ENCODE measurements around the gene KIAA1958. TPM values are rescaled to one million over a fixed set of nuclear protein-coding genes. Genes with fewer than 3 reads are reported as not detected.

The KIAA1958 gene
- polyA plus RNA-seq, 1 of the 3 experiments (the other 2 are of a cell fraction) = 1.6 TPM

- H3K9ac ChIP-seq = no peak overlapping the region
- no peak overlapping the region for H3K4me3 ChIP-seq (ENCODE audit: low read depth in 2 of 2, low read length in 1 of 2)
- H3K36me3 ChIP-seq (replicated peaks in 1 of 2; ENCODE audit: control insufficient read depth in 1 of 2, insufficient read depth in 2 of 2, low read length in 1 of 2) = no peaks in the 10 kb centered on the region
- ChIA-PET CTCF (no interaction called here), POLR2A (no interaction called here)
- H3K9me2 ChIP-seq = no peaks in the 10 kb centered on the region
- no peaks in the 10 kb centered on the region for H4K20me1 ChIP-seq (ENCODE audit: insufficient read depth)
- 97% methylated on average over 4 of the region's 4 CpGs for WGBS (ENCODE audit: low lambda C conversion rate)
- H3K27me3 ChIP-seq (ENCODE audit: insufficient read depth) = no peaks in the 10 kb centered on the region
- H3K27ac ChIP-seq (ENCODE audit: low read depth in 2 of 2, low read length in 1 of 2) = no peak overlapping the region
- no peaks in the 10 kb centered on the region for H3F3A ChIP-seq (replicated peaks; ENCODE audit: insufficient read depth)
- DNase-seq = no peak
- no peak overlapping the region for H3K4me2 ChIP-seq
- H3K4me1 ChIP-seq (ENCODE audit: control insufficient read depth in 1 of 2, insufficient read depth in 2 of 2, low read depth in 1 of 2, low read length in 1 of 2) = peaks cover 14 to 29% of the 10 kb centered on the region in 2 experiments; a peak in 3 of 4 replicates
- TF ChIP-seq CTCF (IDR thresholded peaks at IDR 0.05) (no peak), PBX3 (IDR thresholded peaks at IDR 0.05) (no peak), NRF1 (IDR thresholded peaks at IDR 0.05; ENCODE audit: low read depth, low read length) (no peak), MAX (IDR thresholded peaks at IDR 0.05; ENCODE audit: low read depth) (no peak), SMC3 (IDR thresholded peaks at IDR 0.05; ENCODE audit: low read depth, low read length) (no peak), RCOR1 (IDR thresholded peaks at IDR 0.05; ENCODE audit: low read length) (no peak), USF1 (IDR thresholded peaks at IDR 0.05; ENCODE audit: borderline replicate concordance, low read depth) (no peak), RAD21 (IDR thresholded peaks at IDR 0.05; ENCODE audit: low read length) (no peak), TCF12 (IDR thresholded peaks at IDR 0.05) (no peak), GABPA (IDR thresholded peaks at IDR 0.05; ENCODE audit: low read depth) (no peak), NFIC (IDR thresholded peaks at IDR 0.05; ENCODE audit: borderline replicate concordance) (no peak), SIN3A (IDR thresholded peaks at IDR 0.05; ENCODE audit: borderline replicate concordance, low read depth, low read length) (no peak), FOXM1 (IDR thresholded peaks at IDR 0.05; ENCODE audit: low read depth) (no peak), MXI1 (IDR thresholded peaks at IDR 0.05; ENCODE audit: low read depth, low read length) (no peak), ELF1 (IDR thresholded peaks at IDR 0.05) (no peak), CHD2 (IDR thresholded peaks at IDR 0.05; ENCODE audit: low read length, partially characterized antibody) (no peak)
- peaks cover 15% of the 10 kb centered on the region; the same call in 1 of the 2 replicates for H3K79me2 ChIP-seq (ENCODE audit: insufficient read depth)
- H3K9me3 ChIP-seq = no peaks in the 10 kb centered on the region
- H2AFZ ChIP-seq (ENCODE audit: low read depth) = no peak overlapping the region
These were observed 62.4 kb downstream of the KIAA1958 start for GRCh38 chr9:112548836-112549595.
